BJ (cell line): ENCODE measurements around the gene SERPINB2. TPM values are rescaled to one million over a fixed set of nuclear protein-coding genes. Genes with fewer than 3 reads are reported as not detected.

Experiments used
- CTCF ChIA-PET: fragments of 350-600 bp; formaldehyde crosslinking; extraction: SDS; loops from one replicate; lab custom pipeline; 2021; ENCODE audit warnings: antibody characterized with exemption, inconsistent platforms; lab: Yijun Ruan, JAX
- POLR2A ChIA-PET: fragments of 300-600 bp; sonication (Branson Sonifier 250); formaldehyde crosslinking; extraction: SDS; loops from one replicate; lab custom pipeline; 2021; ENCODE audit warnings: antibody characterized with exemption; lab: Charles Lee
- DNase-seq: peaks from one replicate; pipeline ENCODE4 v3.0.0-alpha.2; 2011; ENCODE audit warnings: low read depth
- H3K27me3 ChIP-seq: 2 replicates; pipeline ENCODE4 v1.6.0; 2011; ENCODE audit warnings: low read length; ENCODE audit not compliant: control insufficient read depth, insufficient read depth
- H3K36me3 ChIP-seq: 2 replicates; pipeline ENCODE4 v1.5.1; 2011; ENCODE audit warnings: low read length; ENCODE audit not compliant: control insufficient read depth, insufficient read depth
- H3K4me3 ChIP-seq: 2 replicates; pipeline ENCODE4 v1.5.1; 2011; ENCODE audit warnings: low read depth, mild to moderate bottlenecking, control low read depth, low read length
- polyA plus RNA-seq: library from polyadenylated mRNA; depleted of rRNA; stranded (reverse); fragments of >200 nt; gene quantifications from 2 replicates; pipeline ENCODE4 v1.2.3, GENCODE V29; 2011
- TF ChIP-seq, protein P1 (sequence below): IDR thresholded peaks from 2 replicates; pipeline ENCODE4 v1.5.1; 2011; ENCODE audit warnings: low read depth, mild to moderate bottlenecking, control low read depth, inconsistent platforms, low read length, moderate library complexity; ENCODE audit not compliant: insufficient read depth

The SERPINB2 gene
- polyA plus RNA-seq, 1 experiment: 15.2 TPM

DNA sequence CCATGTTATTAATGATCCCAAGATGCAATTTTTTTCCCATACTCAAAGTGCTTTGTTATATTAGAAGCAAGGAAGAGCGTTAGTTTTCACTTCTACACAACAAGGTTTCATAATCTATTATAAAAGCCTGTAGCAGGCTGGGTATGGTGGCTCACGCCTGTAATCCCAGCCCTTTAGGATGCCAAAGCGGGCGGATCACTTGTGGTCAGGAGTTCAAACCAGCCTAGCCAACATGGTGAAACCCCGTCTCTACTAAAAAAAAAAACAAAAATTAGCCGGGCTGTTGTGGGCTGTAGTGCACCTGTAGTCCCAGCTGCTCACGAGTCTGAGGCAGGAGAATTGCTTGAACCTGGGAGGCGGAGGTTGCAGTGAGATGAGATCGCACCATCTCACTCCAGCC is 19.0 kb upstream of the SERPINB2 start:
- H3K27me3 ChIP-seq: no peaks in the 10 kb centered on the region
- no peak for DNase-seq
- ChIA-PET CTCF (interaction anchor here (1.0 to 1.6 kb wide), 3 partner anchors 11 to 68 kb away, joined by 4 to 5 read pairs (median 4); no protein-coding TSS in a partner anchor), POLR2A (no interaction called here)
- H3K4me3 ChIP-seq: no peak overlapping the region
- no peaks in the 10 kb centered on the region for H3K36me3 ChIP-seq
- TF ChIP-seq, protein P1, sequence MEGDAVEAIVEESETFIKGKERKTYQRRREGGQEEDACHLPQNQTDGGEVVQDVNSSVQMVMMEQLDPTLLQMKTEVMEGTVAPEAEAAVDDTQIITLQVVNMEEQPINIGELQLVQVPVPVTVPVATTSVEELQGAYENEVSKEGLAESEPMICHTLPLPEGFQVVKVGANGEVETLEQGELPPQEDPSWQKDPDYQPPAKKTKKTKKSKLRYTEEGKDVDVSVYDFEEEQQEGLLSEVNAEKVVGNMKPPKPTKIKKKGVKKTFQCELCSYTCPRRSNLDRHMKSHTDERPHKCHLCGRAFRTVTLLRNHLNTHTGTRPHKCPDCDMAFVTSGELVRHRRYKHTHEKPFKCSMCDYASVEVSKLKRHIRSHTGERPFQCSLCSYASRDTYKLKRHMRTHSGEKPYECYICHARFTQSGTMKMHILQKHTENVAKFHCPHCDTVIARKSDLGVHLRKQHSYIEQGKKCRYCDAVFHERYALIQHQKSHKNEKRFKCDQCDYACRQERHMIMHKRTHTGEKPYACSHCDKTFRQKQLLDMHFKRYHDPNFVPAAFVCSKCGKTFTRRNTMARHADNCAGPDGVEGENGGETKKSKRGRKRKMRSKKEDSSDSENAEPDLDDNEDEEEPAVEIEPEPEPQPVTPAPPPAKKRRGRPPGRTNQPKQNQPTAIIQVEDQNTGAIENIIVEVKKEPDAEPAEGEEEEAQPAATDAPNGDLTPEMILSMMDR: no peak

DNA sequence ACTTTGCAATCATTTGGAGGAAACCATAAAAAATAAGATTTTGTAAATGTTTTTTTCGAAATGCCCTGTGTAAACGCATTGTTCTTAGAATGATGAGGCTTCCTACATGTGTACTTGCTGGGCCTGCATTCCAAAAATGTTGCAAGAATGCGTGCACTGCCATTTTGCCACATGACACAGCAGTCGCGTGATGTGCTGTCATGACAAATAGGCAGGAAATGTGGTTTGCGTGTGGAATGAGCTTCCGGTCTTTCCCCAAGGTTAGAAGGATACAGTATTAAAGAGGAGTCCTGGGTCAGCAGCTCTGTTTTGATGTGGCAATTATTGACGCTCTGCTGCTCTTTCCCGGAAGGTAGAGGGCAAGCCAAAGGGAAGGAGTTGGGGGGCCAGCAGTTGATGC is 18.1 kb upstream of the SERPINB2 start:
- peak; percentile 50 for DNase-seq
- ChIA-PET POLR2A (no interaction called here), CTCF (interaction anchor here (1.0 to 1.6 kb wide), 3 partner anchors 21 to 67 kb away, joined by 3 to 5 read pairs (median 4); no protein-coding TSS in a partner anchor)
- TF ChIP-seq, protein P1: no peak
- H3K4me3 ChIP-seq: no peak overlapping the region
- H3K27me3 ChIP-seq: no peaks in the 10 kb centered on the region
- H3K36me3 ChIP-seq: no peaks in the 10 kb centered on the region

DNA sequence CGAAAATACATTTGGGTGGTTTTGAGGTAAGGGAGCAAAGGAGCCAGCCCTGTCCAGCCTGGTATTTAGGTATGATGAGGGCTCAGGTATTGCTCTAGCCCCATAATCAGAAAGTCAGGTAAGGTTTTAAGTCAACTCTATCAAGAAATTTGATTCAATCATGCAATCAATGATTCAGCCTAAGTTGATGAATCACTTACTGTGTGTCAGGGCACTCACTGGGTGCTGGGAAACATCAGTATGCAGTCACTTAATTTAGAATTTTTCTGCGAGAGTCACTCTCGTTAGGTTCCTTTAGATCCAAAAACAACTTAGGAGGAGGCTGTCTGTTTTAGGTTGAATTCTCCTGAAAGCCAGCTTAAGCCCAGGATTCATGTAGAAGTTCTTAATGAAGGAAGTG is 17.7 kb upstream of the SERPINB2 start:
- Histone ChIP-seq H3K4me3 (no peak overlapping the region), H3K27me3 (no peaks in the 10 kb centered on the region), H3K36me3 (no peaks in the 10 kb centered on the region)
- TF ChIP-seq, protein P1: no peak
- CTCF ChIA-PET: interaction anchor here (1.0 to 1.3 kb wide), 2 partner anchors 65 to 67 kb away, joined by 3 to 4 read pairs; no protein-coding TSS in a partner anchor
- POLR2A ChIA-PET: no interaction called here
- no peak for DNase-seq

DNA sequence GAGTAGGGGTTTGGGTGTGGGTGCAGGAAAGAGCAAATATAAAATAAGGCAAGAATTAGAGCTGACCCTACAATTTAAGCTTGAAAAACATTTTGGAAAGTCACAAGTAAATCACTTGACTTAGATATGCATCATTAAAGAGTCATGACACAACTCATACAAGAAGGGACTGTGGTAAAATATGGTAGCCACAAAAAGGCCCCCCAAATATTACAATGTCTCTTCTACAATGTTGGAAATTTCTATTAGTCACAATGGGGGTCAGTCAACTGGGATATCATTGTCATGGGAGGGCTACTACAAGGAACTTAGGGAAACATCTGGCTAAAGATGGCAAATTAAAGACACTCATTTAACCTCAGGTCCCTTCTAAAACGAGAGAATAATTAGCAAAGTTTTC is 15.7 kb upstream of the SERPINB2 start:
- no peak for DNase-seq
- no peaks in the 10 kb centered on the region for H3K36me3 ChIP-seq
- no peaks in the 10 kb centered on the region for H3K27me3 ChIP-seq
- H3K4me3 ChIP-seq: no peak overlapping the region
- CTCF ChIA-PET: interaction anchor here (0.5 to 1.6 kb wide), 2 partner anchors 10 to 1111 kb away, joined by 3 to 4 read pairs; no protein-coding TSS in a partner anchor
- TF ChIP-seq, protein P1: no peak
- POLR2A ChIA-PET: no interaction called here

DNA sequence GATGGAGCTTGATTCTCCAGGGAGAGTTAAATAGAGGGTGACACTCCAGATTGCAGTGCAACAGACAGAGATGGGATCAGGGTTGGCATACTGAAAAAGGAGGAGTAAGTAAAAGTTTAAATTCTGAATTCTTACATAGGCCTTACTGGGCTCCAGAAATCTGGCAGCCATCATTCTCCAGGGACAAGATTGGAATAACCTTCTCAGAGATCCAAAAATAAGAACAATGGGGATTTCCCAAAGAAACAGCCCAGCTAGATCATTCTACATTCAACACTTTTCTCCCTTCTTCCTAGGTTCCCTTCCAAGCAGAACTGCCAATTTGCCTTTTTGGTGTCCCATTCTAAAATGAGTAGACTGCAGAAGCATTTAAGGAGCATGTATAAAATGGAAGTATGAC is 14.9 kb upstream of the SERPINB2 start:
- no peaks in the 10 kb centered on the region for H3K36me3 ChIP-seq
- H3K27me3 ChIP-seq: no peaks in the 10 kb centered on the region
- H3K4me3 ChIP-seq: no peak overlapping the region
- POLR2A ChIA-PET: no interaction called here
- CTCF ChIA-PET: interaction anchor here (0.6 kb wide), 1 partner anchor 178 kb away, joined by 5 read pairs; no protein-coding TSS in a partner anchor
- DNase-seq: no peak
- TF ChIP-seq, protein P1: no peak
